ENCODE data around the gene NRSN2. TPM values are rescaled to one million over a fixed set of nuclear protein-coding genes. Genes with fewer than 3 reads are reported as not detected.

The NRSN2 gene
- total RNA-seq, 2 donors from 2014 or later: 24.7 to 38.4 TPM

DNA sequence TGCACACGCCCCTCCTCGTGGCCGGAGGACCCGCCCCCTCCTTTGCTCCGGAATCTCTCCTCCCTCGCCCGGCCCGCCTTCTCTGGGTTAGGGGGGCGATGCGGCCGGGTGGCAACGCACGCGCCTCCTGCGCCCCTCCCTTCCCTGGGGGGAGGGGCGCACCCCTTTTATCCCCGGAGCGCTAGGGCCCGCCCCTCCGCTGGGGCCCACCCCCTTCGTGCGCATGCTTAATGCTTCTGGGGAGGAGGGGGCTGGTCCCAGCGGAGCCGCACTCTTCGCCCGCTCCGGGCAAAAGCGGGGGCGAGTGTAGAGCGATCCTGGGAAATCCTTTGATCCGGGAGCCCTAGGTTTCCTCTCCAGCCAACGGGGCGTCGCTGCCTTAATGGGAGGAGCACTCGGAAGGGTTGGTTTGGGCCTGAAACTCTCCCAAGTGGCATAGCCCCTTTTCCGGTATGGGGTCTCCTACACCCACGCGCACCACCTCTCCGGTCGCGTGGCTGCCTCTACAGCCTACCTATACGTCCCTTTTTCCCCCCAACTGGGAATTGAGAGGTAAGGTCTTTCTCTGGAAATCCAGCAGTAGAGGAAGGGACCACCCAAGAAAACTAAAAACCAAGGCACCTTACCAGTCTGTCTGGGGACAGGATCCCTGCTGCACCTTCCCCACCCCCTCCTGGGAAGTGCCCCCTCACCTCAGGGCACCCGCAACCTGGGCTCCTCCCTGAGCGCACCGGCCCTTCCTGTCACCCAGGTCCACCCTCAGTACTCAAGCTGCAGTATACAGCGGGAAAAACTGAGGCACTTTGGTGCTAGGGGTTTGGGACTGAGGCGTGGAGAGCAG is 19.5 kb upstream of the NRSN2 start:
- Mint-ChIP-seq H3K27me3 (ENCODE audit: insufficient read depth) (no peaks in the 10 kb centered on the region), H3K36me3 (ENCODE audit: low read depth) (peaks cover 18% of the 10 kb centered on the region), H3K9me3 (no peaks in the 10 kb centered on the region), H3K4me1 (peaks cover 33% of the 10 kb centered on the region), H3K4me3 (peak overlapping the region; percentile 81), H3K27ac (peak overlapping the region; percentile 48)
- peaks cover 12% of the 10 kb centered on the region for H3K36me3 ChIP-seq (ENCODE audit: control insufficient read depth, insufficient read depth, low read length)
- TF ChIP-seq CTCF (conservative IDR thresholded peaks at IDR 0.05): no peak
- no peaks in the 10 kb centered on the region for H3K27me3 ChIP-seq (ENCODE audit: control insufficient read depth, insufficient read depth, low read length, poor library complexity, severe bottlenecking)
- peak overlapping the region; percentile 4 for H3K27ac ChIP-seq (ENCODE audit: low read depth, low read length)
- DNase-seq: peak; percentile 97
- H3K4me1 ChIP-seq (ENCODE audit: control insufficient read depth, insufficient read depth, low read length): peaks cover 8% of the 10 kb centered on the region
- peak overlapping the region; percentile 83 for H3K4me3 ChIP-seq (ENCODE audit: low read length)
- H3K9ac ChIP-seq (ENCODE audit: extremely low read depth, low read length, poor library complexity, severe bottlenecking): peak overlapping the region; percentile 66
- WGBS, 2 experiments (ENCODE audit: insufficient coverage in 1 of 2, insufficient read length in 1 of 2): 2 to 29% methylated on average over 3 to 46 of the region's 47 CpGs
- H3K9me3 ChIP-seq (ENCODE audit: control insufficient read depth, low read length): no peaks in the 10 kb centered on the region

GRCh38 chr20:328027-328974 is 18.6 kb upstream of the NRSN2 start:
- Histone ChIP-seq H3K27ac (ENCODE audit: low read depth, low read length) (no peak overlapping the region), H3K9me3 (ENCODE audit: control insufficient read depth, low read length) (no peaks in the 10 kb centered on the region)
- TF ChIP-seq CTCF (conservative IDR thresholded peaks at IDR 0.05): no peak

DNA sequence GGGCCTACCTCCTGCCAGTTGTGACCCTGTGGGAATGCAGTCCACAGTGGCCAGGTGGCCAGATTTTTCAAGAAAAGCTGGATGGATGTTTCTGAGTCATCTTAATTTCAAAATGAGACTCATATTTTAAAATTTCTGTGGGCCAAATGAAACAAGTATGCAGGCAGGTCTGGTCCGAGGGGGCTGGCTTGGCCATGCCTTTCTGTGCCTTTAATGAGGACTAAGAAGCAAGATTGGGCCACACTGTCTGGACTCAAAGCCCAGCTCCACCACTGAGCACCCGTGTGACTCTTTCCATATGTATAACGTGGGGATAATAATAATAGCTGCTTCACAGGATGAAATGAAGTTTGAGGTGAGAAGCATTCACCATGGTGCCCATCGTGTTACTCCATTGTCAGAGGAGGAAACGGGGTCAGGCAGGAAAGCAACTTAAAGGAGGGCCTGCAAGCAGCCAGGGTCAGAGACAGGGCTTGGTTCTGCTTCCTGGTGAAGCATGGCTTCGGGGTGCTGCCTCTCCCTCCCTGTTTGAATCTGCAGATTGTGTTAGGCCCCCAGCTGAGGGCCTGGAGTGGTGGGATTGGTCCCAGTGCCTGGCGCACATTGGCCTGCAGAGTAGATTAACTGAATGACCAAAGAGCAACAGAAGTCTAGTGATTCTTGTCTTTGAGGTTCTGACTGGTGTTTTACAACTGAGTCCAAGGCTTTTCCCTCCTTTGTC is 17.8 kb upstream of the NRSN2 start:
- no peaks in the 10 kb centered on the region for H3K27me3 ChIP-seq (ENCODE audit: control insufficient read depth, insufficient read depth, low read length, poor library complexity, severe bottlenecking)
- peak overlapping the region; percentile 12 for H3K27ac ChIP-seq (ENCODE audit: low read depth, low read length)
- Mint-ChIP-seq H3K4me1 (peaks cover 24% of the 10 kb centered on the region), H3K36me3 (ENCODE audit: low read depth) (peaks cover 19% of the 10 kb centered on the region), H3K27me3 (ENCODE audit: insufficient read depth) (peaks cover 13% of the 10 kb centered on the region), H3K4me3 (peak overlapping the region; percentile 81), H3K9me3 (no peaks in the 10 kb centered on the region), H3K27ac (peak overlapping the region; percentile 6)
- TF ChIP-seq CTCF (conservative IDR thresholded peaks at IDR 0.05): no peak
- peaks cover 12% of the 10 kb centered on the region for H3K36me3 ChIP-seq (ENCODE audit: control insufficient read depth, insufficient read depth, low read length)
- WGBS, 2 experiments (ENCODE audit: insufficient coverage in 1 of 2, insufficient read length in 1 of 2): 90 to 98% methylated on average over 6 to 7 of the region's 7 CpGs
- no peaks in the 10 kb centered on the region for H3K9me3 ChIP-seq (ENCODE audit: control insufficient read depth, low read length)
- DNase-seq: peak; percentile 42
- H3K4me1 ChIP-seq (ENCODE audit: control insufficient read depth, insufficient read depth, low read length): peaks cover 8% of the 10 kb centered on the region
- no peak overlapping the region for H3K9ac ChIP-seq (ENCODE audit: extremely low read depth, low read length, poor library complexity, severe bottlenecking)
- peak overlapping the region; percentile 83 for H3K4me3 ChIP-seq (ENCODE audit: low read length)

More at GRCh38 chr20:328027-328974, 18.6 kb upstream of the NRSN2 start:
- DNase-seq: peak; percentile 47
- peak overlapping the region; percentile 66 for H3K9ac ChIP-seq (ENCODE audit: extremely low read depth, low read length, poor library complexity, severe bottlenecking)
- H3K4me1 ChIP-seq (ENCODE audit: control insufficient read depth, insufficient read depth, low read length): peaks cover 8% of the 10 kb centered on the region
- H3K4me1 Mint-ChIP-seq: peaks cover 31% of the 10 kb centered on the region
- H3K4me3 ChIP-seq (ENCODE audit: low read length): peak overlapping the region; percentile 83
- peaks cover 18% of the 10 kb centered on the region for H3K36me3 Mint-ChIP-seq (ENCODE audit: low read depth)
- no peaks in the 10 kb centered on the region for H3K27me3 ChIP-seq (ENCODE audit: control insufficient read depth, insufficient read depth, low read length, poor library complexity, severe bottlenecking)
- peaks cover 8% of the 10 kb centered on the region for H3K27me3 Mint-ChIP-seq (ENCODE audit: insufficient read depth)
- H3K9me3 Mint-ChIP-seq: no peaks in the 10 kb centered on the region
- peak overlapping the region; percentile 48 for H3K27ac Mint-ChIP-seq
- peak overlapping the region; percentile 81 for H3K4me3 Mint-ChIP-seq
- 67% methylated on average over 12 to 30 of the region's 31 CpGs for WGBS, 2 experiments (ENCODE audit: insufficient coverage in 1 of 2, insufficient read length in 1 of 2)
- H3K36me3 ChIP-seq (ENCODE audit: control insufficient read depth, insufficient read depth, low read length): peaks cover 12% of the 10 kb centered on the region

Data from endodermal cell (in vitro differentiated cells).